Measurements from ENCODE around the gene TEKTIP1. TPM values are rescaled to one million over a fixed set of nuclear protein-coding genes. Genes with fewer than 3 reads are reported as not detected.
"Not testable (repeated sequence)": the region's sequence is repeated elsewhere in the genome, so short reads cannot be mapped to it uniquely, and the experiment has no call there.

TEKTIP1 gene
- polyA plus RNA-seq, 1 donor = 5.1 TPM

DNA sequence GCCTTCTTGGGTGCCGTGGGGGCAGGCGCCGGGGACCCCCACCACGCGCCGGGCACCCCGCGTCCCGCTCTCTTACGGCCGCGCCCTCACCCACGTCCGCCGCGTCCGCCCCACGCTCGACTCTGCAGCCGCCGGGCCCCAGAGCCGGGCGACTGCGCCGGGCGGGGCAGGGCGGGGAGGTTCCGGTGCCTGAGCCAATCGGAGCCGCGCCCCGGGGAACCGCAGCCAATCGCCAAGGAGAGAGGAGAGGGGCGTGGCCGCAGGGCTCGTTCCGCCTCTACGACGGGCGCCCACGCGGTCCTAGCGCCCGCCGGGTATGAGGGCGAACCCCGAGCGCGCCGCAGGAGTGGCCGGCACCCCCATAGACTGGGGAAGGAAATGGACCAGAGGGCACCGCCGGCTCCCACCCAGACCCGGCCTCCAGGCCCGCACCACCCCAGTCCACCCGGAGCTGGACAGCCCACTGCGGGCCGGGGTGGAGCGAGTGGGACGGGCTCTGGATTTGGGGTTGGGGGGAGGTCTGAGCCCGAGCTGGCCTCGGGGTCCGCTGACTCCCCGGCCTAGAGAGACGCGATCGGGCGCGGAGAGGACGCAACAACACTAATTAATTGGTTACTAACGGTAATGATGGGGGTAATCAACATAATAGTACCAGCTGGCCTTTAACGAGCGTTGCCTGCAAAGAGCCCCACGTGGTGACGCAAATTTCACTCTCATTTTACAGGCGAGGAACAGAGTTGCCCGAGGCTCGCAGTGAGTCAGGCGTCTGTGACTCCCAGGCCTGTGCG, 18.7 kb downstream of the TEKTIP1 start, which contains the start of gene MFSD12:
Gene MFSD12 (minus strand): TSS at position 126 of the 788 bp plus-strand sequence. CDS start 183 bp downstream, outside the sequence.
- DNase-seq = peak; percentile 91

DNA sequence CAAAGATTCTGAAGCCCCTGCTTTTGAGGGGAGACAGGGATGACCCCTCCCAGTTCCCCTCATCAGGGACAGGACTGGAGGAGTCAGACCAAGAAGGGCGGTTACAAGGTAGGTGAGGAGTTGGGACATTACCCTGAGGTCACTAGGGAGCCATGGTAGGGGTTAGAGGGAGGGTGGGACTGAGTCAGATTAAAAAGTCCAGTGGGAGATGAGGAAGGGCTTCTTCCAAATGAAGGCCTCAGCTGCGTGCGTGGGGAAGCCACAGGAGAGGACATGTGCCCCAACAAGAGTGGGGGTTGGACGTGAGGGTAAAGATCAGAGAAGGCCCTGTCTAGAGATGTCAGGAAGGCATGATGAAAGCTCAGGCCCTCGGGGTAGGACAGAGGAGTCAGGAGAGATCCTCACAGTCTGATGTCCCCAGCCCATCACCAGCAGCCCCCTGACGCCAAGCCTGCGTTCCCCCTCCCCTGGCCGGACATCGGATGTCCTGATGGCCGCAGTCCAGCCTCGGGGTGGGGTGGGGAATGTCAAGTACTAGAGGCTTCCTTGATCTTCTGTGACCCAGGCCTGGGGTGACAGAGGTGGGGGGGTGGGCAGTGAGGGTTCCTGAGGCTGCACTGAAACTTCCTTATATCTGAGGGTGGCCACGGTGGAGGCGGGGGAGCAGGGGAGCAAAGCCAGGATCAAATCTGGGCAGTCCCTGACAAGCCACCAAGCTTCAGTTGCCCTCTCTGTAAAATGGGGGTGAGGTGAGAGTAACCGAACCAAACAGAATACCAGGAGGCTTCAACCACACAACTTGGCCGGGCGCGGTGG, 24.9 kb downstream of the TEKTIP1 start:
- DNase-seq = no peak

DNA sequence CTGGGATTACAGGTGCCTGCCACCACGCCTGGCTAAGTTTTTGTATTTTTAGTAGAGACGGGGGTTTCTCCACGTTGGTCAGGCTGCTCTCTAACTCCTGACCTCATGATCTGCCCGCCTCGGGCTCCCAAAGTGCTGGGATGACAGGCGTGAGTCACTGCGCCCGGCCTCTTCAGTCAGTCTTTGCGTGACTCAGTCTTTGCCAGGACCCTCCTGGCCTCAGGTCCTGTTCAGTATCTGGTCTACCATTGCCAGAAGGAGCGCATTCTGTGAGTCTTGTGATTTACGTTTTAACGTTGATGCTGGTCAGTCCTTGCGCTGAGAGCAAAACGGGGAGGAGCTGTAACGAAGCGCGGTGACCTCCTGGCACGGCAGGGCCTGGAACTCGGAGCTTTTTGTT, 26.2 kb downstream of the TEKTIP1 start:
- DNase-seq = no peak

DNA sequence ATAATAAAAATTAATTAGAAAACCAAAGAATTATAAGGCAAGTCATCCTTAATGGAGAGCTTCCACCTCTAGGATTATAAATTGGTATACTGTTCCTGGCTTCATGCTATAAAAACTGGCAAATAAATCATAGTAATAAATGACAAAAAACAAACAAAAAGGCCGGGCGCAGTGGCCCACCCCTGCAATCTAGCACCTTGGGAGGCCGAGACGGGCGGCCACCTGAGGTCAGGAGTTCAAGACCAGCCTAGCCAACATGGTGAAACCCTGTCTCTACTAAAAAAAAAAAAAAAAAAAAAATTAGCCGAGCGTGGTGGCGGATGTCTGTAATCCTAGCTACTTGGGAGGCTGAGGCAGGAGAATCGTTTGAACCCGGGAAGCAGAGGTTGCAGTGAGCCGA, 31.1 kb downstream of the TEKTIP1 start:
- DNase-seq = not testable (repeated sequence)

DNA sequence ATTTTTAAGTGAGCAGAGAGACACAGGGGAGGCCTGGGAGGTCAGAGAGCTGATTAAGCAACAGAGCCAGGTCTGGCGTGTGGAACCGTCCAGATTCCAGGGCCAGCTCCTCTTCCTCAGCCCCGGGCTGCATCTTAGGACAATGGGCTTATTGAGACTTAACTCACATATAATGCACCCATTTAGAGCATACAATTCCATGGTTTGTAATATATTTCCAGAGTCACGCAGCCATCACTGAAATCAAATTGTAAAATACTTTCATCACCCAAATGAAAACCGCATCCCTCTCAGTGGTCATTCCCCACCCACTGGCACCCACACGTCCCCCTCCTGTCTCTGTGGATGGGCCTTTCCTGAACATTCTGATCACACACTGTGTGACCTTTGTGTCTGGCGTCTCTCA, 31.6 kb downstream of the TEKTIP1 start:
- no peak for DNase-seq

DNA sequence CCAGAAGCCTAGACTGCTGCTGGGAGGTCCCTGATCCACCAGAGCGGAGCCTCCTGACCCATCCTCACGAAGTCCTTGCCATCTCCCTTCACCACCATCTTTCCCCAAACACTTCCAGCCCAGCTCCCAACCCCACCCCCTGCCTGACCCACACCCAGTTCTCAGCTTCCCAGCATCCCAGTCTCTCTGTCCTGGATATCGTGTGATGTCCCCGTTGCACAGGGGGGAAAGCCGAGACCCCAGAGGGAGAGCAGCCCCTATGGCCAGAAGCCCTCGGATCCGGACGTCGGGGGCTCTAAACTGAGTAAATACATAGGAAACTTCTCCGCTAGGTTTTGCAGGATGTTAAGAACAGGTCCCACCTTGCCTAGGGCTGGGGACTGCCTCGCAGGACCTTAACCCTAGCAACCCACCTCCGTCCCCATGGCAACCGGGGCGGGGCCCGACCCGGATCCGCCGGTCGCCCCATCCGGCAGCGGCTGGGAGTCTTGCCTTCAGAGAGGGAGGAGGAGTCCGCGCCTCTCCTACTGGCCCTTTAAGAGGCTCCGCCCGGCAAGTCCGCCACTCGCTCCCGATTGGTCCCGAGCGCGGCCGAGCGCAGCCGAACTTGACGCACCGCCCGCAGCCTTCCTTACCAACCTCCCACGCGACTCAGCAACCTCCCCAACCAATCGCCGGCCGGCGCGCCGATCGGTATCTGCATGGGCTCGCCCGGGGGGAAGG, 33.3 kb downstream of the TEKTIP1 start:
- peak; percentile 99 for DNase-seq

DNA sequence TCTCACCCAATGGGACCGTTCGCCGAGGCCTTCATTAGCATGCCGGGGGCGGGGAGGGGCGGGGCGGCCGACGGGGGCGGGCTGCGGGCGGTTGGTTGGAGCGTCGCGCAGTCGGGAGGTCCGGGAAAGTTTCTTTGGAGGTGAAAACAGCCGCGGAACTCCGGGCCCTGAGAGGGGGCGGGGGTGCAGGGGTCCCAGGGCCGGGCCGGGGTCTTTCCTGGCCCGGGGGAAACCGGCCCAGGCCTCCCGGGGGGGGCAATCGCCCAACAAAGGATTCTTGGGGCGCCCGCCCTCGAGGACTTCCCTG, 33.8 kb downstream of the TEKTIP1 start, which contains the start of gene HMG20B:
Gene HMG20B (plus strand): TSS at position 90 of the 307 bp plus-strand sequence. CDS start 366 bp downstream, outside the sequence.
- no peak for DNase-seq

DNA sequence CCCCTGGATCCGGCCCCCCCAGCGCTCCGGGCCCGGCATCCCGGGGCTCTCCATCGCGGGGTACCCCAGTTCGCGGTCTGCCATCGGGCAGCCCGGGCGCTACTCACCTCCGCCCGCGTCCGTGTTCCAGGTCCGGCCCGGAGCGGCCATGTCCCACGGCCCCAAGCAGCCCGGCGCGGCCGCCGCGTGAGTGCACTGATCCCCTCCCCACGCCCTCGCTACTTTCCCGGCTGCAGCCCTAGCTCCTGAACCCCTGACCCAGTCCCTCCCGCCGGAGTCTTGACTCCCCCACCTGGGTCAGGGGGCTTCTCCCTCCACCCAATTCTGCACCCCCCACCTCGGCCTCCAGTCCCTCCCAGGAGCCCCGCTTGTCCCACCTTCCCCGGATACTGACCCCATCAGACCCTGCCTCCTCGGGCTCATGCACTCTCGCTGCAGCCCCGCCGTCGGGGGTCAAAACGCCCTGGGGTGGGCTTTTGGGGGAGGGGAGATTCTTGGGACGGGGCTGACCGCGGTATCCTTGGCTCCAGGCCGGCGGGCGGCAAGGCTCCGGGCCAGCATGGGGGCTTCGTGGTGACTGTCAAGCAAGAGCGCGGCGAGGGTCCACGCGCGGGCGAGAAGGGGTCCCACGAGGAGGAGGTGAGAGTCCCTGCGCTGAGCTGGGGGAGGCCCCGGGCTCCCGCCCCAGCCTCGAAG, 34.3 kb downstream of the TEKTIP1 start:
- DNase-seq = no peak

DNA sequence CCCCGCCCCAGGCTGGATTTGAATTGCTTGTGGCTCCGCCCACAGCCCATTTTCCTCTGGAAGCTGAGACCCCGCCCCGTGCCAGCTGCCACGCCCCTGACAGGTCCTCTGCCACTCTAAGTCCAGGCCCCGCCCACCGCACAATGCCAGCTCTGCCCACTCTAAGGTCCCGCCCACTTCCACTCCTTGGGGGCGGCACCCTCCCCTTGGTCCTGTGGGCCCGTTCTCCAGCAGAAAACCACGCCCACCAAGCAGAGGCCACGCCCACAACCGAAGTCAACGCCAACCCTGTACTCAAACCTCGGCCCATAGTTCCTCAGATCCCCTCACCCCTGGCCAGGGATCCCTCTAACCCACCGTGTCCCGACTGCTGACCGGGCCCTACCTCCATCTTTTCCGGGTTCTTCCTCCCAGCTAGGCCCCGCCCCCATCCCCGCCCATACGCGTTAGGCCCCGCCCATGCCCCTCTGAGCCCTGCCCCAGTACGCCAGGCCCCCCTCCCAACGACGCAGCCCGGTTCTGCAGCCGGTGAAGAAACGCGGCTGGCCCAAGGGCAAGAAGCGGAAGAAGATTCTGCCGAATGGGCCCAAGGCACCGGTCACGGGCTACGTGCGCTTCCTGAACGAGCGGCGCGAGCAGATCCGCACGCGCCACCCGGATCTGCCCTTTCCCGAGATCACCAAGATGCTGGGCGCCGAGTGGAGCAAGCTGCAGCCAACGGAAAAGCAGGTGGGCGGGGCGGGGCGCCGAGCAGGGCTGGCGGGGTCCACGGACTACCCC, 35.1 kb downstream of the TEKTIP1 start:
- DNase-seq = peak; percentile 61

DNA sequence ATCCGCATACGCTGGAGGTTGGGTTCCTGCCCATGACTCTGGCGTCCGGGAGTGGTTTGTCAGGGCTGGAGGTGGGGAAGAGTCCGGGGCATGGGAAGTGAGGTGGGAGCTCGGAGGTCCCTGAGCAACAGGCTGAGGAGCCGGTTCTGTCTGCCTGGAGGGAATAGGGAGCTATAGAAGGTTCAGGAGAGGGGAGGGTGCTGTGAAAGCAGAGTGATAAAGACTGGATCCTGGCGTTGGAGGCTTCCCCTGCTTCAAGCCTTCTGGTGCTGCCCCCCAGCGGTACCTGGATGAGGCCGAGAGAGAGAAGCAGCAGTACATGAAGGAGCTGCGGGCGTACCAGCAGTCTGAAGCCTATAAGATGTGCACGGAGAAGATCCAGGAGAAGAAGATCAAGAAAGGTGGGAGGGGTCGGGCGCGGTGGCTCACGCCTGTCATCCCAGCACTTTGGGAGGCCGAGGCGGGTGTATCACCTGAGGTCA, 36.3 kb downstream of the TEKTIP1 start:
- DNase-seq = no peak

DNA sequence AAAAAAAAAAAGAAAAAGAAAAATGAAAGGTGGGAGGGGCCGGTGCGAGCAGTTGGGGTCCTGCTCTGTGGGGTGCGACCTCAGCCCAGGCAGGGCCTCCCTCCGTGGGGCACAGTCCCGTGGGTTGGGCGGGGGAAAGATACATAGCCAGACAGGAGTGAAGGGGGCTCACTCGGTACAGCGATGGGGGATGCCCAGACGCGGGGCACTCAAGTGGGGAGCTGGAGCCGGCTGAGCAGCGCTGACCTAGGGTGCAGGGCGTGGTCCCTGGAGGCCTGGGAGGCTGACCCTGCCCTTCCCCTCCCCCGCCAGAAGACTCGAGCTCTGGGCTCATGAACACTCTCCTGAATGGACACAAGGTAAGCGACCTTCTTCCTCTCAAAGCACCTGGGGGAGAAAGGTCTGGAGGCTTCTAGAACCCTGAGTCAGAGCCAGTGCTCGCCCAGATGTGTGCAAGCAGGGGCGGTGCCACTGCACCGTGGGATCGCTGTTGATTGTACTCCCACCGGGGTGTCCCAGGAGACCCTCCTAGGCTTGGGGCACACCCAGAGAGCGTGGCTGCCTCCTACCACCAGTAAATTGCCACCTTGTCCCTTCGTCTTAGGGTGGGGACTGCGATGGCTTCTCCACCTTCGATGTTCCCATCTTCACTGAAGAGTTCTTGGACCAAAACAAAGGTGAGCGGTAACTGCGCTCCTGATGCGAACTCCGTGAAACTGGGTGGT, 37.1 kb downstream of the TEKTIP1 start:
- no peak for DNase-seq

DNA sequence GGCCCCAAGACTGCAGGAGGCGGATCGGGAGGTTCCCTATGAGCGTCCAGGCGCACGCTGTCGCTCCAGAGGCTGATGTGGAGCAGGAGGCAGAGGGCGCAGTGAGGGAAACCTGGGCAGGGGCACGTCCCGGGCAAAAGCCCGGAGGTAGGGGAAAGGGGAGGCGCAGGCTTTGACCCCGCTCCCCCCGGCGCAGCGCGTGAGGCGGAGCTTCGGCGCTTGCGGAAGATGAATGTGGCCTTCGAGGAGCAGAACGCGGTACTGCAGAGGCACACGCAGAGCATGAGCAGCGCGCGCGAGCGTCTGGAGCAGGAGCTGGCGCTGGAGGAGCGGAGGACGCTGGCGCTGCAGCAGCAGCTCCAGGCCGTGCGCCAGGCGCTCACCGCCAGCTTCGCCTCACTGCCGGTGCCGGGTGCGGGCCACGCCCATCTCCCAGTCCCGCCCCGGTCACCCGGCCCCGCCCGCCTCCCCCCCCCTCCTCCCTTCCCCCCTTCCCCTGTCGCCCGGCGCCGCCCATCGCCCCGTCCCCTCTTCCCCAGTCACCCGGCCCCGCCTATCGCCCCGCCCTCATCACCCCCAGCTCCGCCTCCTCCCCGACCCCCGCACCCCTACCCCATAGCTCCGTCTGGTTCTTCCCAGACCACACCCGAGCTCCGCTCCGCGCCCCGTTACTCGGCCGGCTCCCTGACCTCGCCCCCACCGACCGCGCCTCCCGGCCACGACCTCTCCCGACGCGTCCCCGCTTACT, 37.9 kb downstream of the TEKTIP1 start:
- DNase-seq = no peak

DNA sequence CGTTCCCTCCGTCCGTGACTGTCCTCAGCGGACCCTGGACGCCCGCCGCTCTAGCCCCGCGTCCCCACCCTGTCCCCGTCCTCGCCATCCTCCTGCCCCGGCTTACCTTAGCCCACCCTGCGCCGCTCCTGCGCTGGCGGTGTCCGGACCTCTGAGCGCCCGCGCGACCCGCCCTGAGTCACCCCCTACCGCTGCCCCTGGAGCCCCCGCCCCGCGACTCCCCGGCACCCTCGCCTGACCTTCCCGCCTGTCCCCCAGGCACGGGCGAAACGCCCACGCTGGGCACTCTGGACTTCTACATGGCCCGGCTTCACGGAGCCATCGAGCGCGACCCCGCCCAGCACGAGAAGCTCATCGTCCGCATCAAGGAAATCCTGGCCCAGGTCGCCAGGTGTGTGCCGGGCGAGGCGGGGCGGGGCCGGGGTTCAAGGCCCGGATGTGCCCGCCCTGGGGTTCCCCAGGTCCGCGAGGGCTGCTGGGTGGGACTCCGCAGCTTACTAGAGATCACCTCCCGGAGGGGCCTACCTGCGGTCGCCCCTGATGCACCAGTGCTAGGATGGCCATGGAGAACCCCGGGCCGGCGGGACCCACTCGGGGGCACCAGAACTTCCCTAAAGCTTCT, 38.9 kb downstream of the TEKTIP1 start:
- no peak for DNase-seq

DNA sequence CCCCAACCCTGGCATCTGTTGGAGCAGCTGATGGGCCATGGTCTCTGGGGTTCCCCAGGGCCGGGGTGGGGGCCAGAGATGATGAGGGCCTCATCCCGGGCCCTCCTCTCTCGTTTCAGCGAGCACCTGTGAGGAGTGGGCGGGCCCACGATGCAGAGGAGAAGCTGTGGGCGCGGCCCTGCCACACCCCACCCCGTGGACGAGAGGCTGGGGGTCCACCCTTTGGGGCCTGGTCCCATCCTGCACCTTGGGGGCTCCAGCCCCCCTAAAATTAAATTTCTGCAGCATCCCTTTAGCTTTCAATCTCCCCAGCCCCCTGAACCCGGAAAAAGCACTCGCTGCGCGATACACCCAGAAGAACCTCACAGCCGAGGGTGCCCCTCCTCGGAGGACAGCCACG, 39.4 kb downstream of the TEKTIP1 start:
- DNase-seq = no peak

DNA sequence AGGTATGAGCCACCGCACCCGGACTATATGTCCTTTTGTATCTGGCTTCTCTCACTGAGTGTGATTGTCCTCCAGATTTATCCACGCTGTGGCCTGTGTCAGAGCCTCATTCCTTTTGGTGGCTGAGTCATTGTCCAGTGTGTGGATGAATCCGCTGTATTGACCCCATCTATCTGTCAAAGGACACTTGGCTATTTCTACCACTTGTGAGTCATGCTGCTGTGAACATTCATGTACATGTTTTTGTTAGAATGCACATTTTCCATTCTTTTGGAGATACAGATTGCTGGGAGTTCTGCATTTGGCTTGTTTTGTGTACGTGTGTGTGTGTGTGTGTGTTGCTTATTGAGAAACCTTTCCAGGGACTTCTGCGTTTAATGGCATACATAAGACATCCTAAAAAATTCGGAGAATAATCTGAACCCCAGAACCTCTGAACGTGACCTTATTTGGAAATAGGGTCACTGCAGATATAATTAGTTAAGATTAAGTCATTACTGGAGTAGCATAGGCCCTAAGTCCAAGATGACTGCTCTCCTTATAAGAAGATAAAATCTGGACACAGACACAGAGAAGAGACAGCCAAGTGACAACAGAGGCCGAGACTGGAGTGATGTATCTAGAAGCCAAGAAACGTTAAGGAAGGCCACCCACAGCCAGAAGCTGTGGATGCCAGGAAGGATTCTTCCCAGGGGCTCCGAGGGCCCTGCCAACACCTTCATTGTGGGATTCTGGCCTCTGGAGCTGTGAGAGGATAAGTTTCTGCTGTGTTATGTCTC, 41.4 kb downstream of the TEKTIP1 start:
- DNase-seq = no peak

DNA sequence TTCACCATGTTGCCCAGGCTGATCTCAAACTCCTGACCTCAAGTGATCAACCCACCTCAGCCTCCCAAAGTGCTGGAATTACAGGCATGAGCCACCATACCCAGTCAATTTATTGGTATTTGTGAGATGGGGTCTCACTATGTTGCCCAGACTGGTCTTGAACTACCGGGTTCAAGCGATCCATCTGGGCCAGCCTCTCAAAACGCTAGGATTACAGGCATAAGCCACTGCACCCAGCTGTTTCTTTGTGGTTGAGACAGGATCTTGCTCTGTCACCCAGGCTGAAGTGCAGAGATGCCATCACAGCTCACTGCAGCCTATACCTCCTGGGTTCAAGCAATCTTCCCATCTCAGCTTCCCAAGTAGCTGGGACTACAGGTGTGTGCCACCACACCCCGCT, 42.8 kb downstream of the TEKTIP1 start:
- not testable (repeated sequence) for DNase-seq

DNA sequence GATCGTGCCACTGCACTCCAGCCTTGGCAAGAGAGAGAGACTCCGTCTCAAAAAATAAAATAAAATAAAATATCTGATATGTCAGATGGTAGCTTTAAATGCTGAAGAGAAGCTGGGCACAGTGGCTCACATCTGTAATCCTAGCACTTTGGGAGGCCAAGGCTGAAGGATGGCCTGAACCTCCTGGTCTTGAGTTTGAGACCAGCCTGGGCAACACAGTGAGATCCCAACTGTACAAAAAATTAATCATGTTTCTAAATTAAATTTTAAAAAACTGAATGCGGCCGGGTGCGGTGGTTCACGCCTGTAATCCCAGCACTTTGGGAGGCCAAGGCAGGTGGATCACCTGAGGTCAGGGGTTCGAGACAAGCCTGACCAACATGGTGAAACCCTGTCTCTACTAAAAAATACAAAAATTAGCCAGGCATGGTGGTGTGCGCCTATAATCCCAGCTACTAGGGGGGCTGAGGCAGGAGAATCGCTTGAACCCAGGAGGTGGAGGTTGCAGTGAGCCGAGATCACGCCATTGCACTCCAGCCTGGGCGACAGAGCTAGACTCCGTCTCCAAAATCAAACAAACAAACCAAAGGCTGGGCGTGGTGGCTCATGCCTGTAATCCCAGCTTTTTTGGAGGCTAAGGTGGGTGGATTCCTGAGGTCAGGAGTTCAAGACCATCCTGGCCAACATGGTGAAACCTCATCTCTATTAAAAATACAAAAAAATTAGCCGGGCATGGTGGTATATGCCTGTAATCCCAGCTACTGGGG, 45.2 kb downstream of the TEKTIP1 start:
- not testable (repeated sequence) for DNase-seq
